GM12878 (cell line): Measurements from ENCODE around the gene TMEM255A.

Source experiments
- EGR1 ChIP-seq, 2 experiments: IDR thresholded peaks; 1 replicate in 1 of 2; 2 replicates in 1 of 2; pipeline ENCODE4 v1.6.1; 2011 to 2012; ENCODE audit warnings: low read depth in 2 of 2, low read length in 2 of 2, borderline replicate concordance in 1 of 2, mild to moderate bottlenecking in 1 of 2, moderate library complexity in 1 of 2
- EZH2 ChIP-seq: IDR thresholded peaks from 2 replicates; pipeline ENCODE4 v1.6.1; 2012; ENCODE audit warnings: low read depth, mild to moderate bottlenecking, control low read depth, inconsistent platforms, low read length, borderline replicate concordance; ENCODE audit not compliant: control insufficient read depth
- JUND ChIP-seq: IDR thresholded peaks from 2 replicates; pipeline ENCODE4 v1.6.1; 2012; ENCODE audit warnings: low read depth, mild to moderate bottlenecking, low read length, improper control_type of control experiment, moderate library complexity
- RBBP5 ChIP-seq: fragments of 200-600 bp; sonication (generic); conservative IDR thresholded peaks from 2 replicates; pipeline ENCODE4 v1.6.1; 2016
- TBL1XR1 ChIP-seq: IDR thresholded peaks from 2 replicates; pipeline ENCODE4 v1.6.1; 2012; ENCODE audit warnings: low read depth, low read length, improper control_type of control experiment
- TF ChIP-seq, protein P1 (sequence below), 3 experiments: IDR thresholded peaks in 2 of 3; conservative IDR thresholded peaks in 1 of 3; 2 replicates each; pipeline ENCODE4 v1.5.1; 2011; ENCODE audit warnings: low read depth in 3 of 3, low read length in 3 of 3, mild to moderate bottlenecking in 3 of 3, control low read depth in 2 of 3, moderate library complexity in 2 of 3, inconsistent platforms in 1 of 3, mixed read lengths in 1 of 3; ENCODE audit not compliant: control insufficient read depth in 2 of 3, insufficient read depth in 1 of 3; ENCODE audit errors: extremely low read depth in 1 of 3

- no peak for TF ChIP-seq EZH2
- TF ChIP-seq JUND, result no peak
- no peak for TF ChIP-seq EGR1 (IDR thresholded peaks at IDR 0.05; ENCODE audit: borderline replicate concordance in 1 of 2, low read depth in 2 of 2, low read length in 2 of 2)
- TF ChIP-seq, protein P1, sequence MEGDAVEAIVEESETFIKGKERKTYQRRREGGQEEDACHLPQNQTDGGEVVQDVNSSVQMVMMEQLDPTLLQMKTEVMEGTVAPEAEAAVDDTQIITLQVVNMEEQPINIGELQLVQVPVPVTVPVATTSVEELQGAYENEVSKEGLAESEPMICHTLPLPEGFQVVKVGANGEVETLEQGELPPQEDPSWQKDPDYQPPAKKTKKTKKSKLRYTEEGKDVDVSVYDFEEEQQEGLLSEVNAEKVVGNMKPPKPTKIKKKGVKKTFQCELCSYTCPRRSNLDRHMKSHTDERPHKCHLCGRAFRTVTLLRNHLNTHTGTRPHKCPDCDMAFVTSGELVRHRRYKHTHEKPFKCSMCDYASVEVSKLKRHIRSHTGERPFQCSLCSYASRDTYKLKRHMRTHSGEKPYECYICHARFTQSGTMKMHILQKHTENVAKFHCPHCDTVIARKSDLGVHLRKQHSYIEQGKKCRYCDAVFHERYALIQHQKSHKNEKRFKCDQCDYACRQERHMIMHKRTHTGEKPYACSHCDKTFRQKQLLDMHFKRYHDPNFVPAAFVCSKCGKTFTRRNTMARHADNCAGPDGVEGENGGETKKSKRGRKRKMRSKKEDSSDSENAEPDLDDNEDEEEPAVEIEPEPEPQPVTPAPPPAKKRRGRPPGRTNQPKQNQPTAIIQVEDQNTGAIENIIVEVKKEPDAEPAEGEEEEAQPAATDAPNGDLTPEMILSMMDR (IDR thresholded peaks at IDR 0.05 in 2 of 3, conservative IDR thresholded peaks at IDR 0.05 in 1 of 3; ENCODE audit: control insufficient read depth in 2 of 3, extremely low read depth in 1 of 3, insufficient read depth in 1 of 3, low read depth in 3 of 3, low read length in 3 of 3), result no peak
- no peak for TF ChIP-seq RBBP5
- TF ChIP-seq TBL1XR1, result no peak
Observed at GRCh38 chrX:120244395-120244734, 66.9 kb downstream of the TMEM255A start.
